Stimulated activated CD4-positive, alpha-beta T cell treated with anti-CD3 and anti-CD28 coated beads, Interleukin-1b, Interleukin-23, amount 100 ng/mL, for 48 hours (primary cell): ENCODE measurements around the gene PRRC2A.
"Not testable (repeated sequence)": the region's sequence is repeated elsewhere in the genome, so short reads cannot be mapped to it uniquely, and the experiment has no call there.

Source experiments
- DNase-seq: peaks from one replicate; pipeline ENCODE4 v3.0.0-alpha.2; 2020

Gene PRRC2A

GRCh38 chr6:31586008-31586407, 34.5 kb upstream of the PRRC2A start, which contains the start of gene LST1:
Gene LST1 (plus strand): TSS chr6:31586277. CDS start chr6:31587300, 1,023 bp downstream.
- DNase-seq: no peak

DNA sequence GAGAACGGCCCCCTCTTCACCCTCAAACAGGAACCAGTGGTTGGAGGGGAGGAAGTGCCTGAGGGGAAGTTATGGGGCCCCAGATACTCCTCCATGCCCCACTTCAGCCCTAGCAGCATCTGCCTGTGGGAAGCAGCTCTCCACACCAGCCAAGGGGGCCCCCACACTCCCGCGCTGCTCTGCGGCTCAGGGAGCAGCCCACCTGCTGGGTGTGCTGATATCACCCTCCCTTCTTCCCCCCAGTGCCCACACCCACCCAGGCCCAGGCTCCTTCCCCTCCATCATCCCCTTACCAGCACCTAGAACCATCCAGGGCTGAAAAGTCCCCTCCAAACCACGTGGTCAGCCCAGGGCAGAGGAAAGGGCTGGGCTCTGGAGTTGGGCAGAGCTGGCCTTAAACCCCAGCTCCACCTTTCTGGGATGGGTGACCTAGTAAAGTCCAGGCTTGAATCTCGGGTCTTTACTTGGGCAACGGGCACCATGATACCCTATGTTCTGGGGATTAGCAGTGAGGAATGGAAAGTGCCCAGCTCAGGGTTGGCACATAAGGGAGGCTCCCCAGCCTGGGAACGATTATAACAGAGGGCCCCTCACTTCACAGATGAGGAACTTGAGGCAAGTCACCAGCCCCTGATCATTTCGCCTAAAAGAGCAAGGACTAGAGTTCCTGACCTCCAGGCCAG, 33.8 kb upstream of the PRRC2A start:
- DNase-seq: no peak

GRCh38 chr6:31587791-31588777, 32.4 kb upstream of the PRRC2A start:
- DNase-seq: no peak

GRCh38 chr6:31588871-31589650, 31.5 kb upstream of the PRRC2A start:
- DNase-seq: no peak

DNA sequence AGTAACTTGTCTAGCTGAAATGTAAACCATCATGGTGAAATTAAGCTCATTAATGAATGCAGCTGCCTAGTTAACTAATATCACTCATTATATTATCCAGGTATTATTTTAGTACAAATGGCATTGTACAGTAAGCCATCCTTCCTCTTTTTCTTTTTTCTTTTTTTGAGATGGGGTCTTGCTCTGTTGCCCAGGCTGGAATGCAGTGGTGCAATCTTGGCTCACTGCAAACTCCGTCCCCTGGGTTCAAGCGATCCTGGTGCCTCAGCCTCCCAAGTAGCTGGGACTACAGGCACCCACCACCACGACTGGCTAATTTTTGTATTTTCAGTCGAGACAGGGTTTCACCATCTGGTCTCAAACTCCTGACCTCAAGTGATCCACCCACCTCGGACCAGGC, 29.8 kb upstream of the PRRC2A start:
- not testable (repeated sequence) for DNase-seq

DNA sequence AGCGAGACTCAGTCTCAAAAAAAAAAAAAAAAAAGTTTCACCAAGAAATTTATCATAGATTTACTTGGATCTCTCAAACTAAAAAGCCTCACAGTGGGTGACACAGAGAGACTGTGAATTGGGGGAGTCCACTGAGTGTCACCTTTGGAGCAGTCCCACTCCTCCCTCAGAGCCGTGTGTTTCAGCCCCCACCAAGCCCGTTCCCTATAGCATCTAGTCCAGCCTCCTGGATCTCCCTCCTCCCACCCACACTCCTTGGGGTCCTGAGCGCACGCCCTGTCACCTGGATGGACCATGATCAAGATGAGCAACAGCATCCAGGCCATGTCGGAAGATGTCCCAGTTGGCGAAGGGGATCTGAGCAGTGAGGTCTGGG, 28.1 kb upstream of the PRRC2A start:
- no peak for DNase-seq

DNA sequence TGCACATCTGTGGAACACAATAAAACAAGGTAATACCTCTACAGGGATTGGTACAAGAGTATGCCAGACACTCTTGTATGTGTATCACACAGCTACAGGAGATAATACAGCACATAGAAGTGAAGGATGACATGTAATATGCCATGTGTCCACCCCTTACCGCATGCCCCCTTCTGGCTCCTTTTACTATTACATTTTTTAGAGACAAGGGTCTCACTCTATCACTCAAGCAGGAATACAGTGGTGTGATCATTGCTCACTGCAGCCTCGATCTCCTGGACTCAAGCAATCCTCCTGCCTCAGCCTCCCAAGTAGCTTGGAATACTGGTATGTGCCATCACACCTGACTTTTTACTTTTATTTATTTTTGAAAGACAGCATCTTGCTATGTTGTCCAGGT, 23.5 kb upstream of the PRRC2A start:
- DNase-seq: peak; percentile 49

DNA sequence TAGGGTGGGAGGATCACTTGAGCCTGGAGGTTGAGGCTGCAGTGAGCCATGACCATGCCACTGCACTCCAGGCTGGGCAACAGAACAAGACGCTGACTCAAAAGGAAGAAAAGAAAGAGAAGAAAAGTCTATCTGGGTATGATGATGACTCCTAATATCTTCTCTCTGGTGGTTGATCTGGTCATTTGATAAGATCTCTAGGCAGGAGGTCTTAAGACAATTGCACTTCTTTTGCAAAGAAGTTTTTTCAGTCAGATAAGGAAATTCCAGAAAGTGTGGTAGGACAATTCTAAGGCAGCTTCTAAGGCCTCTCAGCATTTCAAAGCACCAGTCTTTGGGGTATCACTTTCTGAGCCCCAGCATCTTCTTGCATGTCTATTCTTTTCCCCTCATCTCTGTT, 13.2 kb upstream of the PRRC2A start:
- no peak for DNase-seq

GRCh38 chr6:31609519-31610406, 10.8 kb upstream of the PRRC2A start:
- DNase-seq: no peak

DNA sequence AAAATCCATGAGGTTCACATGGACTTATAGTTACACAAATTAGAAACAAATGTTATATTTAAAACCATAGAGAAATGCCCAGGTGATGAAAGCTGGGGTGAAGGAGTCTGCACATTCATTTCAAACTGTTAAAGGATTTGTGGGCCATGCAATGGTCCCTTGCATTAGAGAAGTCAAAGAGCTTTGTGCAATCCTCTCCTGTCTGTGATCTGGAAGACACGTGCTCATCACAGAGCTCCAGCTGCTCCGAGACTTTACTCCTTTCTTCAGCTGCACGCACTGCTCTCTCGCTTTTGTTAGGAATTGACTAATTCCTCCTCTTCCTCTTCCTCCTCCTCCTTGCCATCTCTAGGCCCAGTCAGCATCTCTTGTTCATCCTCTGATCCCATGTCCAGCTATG, 9.5 kb upstream of the PRRC2A start:
- no peak for DNase-seq

GRCh38 chr6:31614075-31614619, 6.4 kb upstream of the PRRC2A start:
- no peak for DNase-seq

DNA sequence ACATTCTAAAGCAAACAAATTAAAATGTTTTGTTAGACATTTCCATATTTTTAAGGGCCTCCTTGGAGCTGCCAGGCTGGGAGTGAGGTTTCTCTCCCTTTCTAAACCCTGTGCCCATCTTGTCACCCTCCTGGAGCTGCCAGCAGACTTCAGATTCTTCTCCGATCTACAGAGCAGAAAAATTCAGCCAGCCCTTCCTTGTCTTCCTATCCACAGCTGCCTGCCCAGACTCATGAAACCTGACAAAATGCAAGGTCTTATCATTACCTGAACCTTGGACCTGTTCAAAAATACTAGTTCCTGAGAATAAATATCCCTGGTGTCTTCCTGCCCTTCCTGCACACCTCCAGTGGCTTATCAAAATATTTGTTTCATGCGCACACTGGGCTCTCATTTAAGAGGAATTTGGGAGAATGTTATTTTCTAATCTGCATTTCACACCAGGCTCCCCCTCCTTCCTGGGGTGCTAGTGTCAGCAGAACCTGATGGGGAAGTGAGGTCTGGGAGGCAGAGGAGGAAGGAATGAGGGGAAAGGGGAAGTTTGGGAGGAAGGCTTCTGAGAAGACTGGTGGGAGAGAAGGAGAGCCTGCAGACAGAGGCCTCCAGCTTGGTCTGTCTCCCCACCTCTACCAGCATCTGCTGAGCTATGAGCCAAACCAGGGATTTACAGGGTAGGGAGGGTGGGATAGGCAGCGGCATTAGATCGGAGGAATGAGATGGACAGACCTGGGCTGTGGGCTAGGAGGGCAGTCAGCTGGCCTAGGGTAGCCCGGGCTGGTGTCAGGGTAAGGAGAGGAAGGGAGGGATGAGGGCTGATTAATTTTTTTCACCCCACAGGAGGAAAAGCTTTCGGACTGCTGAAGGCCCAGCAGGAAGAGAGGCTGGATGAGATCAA, 5.6 kb upstream of the PRRC2A start, which contains the start of gene AIF1:
Gene AIF1, plus strand, starts transcription at position 551 of the 895 bp plus-strand sequence. Its CDS starts 96 bp downstream, at position 647.
- no peak for DNase-seq

GRCh38 chr6:31615748-31616147, 4.8 kb upstream of the PRRC2A start:
- peak; percentile 22 for DNase-seq

GRCh38 chr6:31617010-31617409, 3.5 kb upstream of the PRRC2A start:
- no peak for DNase-seq

DNA sequence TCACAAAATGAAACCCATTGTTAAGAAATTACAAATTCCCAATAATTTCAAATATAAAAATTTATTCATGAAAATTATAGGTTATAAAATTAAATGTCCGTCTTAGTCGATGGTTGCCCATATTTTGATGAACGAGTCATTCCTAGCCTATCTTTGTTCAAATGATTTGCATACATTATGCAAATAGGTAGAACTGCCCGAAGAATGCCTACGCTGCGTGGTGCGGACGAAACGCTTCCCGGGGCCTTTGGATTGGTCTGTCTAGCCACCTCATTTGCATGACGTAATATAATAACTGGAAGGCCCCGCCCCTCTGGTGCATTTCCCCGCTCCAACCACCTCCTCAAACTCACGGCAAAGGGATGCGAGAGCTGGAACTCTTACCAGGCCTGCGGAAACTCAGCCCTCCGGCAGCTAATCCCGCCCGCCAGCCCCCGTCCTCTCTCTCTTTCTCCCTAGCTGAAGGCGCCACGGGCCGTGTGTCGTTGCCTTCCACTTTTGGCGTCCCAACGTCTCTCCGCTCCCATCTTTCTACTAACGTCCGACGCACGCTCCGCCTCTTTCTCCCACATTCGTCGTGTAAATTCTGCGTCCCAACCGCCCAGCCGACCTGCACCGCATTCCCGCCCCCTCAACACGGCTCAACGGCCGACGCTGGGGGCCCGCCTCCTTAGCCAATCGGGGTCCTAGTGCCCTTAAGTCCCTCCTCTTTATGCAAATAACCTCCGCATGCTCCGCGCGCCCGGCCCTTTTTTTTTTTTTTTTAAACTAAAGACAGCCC, 520 bp upstream of the PRRC2A start:
- peak; percentile 98 for DNase-seq

DNA sequence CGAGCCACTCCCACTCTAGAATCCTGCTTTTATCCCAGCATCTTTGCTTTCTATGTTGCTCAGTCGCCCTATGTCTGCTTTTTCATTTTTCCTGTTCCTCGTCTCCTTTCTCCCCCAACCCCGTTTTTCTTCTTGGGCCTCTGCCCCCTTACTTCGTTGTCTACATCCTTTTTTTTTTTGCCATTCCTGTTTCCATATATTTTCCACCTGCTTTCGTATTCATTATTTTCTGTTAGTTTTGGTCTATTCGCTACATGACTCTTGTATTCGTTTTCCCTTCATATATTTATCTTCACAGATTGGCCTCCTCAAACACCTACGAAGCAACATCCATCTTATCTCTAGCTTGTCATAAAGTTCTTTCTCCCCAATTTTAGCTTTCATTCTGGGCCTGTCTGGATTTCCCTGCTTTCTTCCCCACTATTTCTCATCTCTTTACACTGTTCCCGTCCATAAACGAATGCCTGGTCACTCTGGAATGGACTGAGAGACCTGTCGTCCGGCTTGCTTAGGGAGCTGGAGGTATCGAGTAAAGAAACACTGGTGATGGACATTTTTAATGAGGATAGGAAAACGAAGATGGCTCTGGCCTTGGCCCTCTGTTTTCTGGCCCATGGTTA, 915 bp downstream of the PRRC2A start:
- no peak for DNase-seq

GRCh38 chr6:31621991-31622390, 1.5 kb downstream of the PRRC2A start:
- DNase-seq: no peak

GRCh38 chr6:31622684-31623091, 2.2 kb downstream of the PRRC2A start:
- no peak for DNase-seq

- no peak for DNase-seq
These were observed 3.6 kb downstream of the PRRC2A start for GRCh38 chr6:31624070-31624469.
